ENCODE data around the gene JAM2. TPM values are rescaled to one million over a fixed set of nuclear protein-coding genes. Genes with fewer than 3 reads are reported as not detected.

The JAM2 gene
- total and polyA plus RNA-seq, 2 of the 4 experiments (the other 2 are of a cell fraction) = 0.72 to 2.1 TPM

DNA sequence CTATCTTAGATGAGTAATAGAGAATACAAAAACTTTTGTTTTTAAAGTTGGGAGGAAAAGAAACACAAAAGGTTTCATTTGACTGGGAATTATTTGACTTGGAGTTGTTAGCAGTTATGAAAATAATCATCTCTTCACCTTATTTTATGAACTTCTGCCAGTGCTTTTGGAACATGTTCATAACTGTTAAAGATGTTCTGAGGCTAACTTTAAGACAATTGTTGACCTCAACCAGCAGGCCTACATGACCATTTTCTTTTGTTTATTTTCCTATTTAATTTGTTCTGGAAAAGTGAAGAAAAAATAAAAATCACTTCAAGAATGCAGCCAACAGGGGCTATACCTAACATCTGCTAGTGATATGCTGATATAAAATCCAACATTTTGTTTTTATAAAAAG, 37.4 kb downstream of the JAM2 start:
- no peak overlapping the region for H3K4me3 ChIP-seq (ENCODE audit: insufficient read depth, low read depth, low read length)
- DNase-seq = no peak
- no peak for ATAC-seq (ENCODE audit: low read depth)
- H2AK5ac ChIP-seq (ENCODE audit: low read depth, low read length) = no peak overlapping the region
- no peak overlapping the region for H2AK9ac ChIP-seq (replicated peaks; ENCODE audit: low read depth, low read length, poor library complexity)
- no peak overlapping the region for H4K91ac ChIP-seq (ENCODE audit: insufficient read depth, low read depth, low read length)
- no peak overlapping the region for H2AFZ ChIP-seq (replicated peaks; ENCODE audit: low read length, poor library complexity)
- no peak overlapping the region for H3K4me2 ChIP-seq (ENCODE audit: low read depth, low read length)
- in situ Hi-C loops (cut with MboI; ENCODE audit: low sequenced_read_pairs) = no loop called here
- ChIA-PET POLR2A (ENCODE audit: unreplicated experiment) (no interaction called here), CTCF (no interaction called here)
- no peak overlapping the region for H2BK5ac ChIP-seq (ENCODE audit: low read depth, low read length, poor library complexity, severe bottlenecking)
- TF ChIP-seq SMC3 (IDR thresholded peaks at IDR 0.05; ENCODE audit: low read depth, low read length) (no peak), CHD1 (IDR thresholded peaks at IDR 0.05; ENCODE audit: low read depth, low read length) (no peak), BHLHE40 (IDR thresholded peaks at IDR 0.05; ENCODE audit: low read depth, low read length) (no peak)
- TF ChIP-seq, protein P1, sequence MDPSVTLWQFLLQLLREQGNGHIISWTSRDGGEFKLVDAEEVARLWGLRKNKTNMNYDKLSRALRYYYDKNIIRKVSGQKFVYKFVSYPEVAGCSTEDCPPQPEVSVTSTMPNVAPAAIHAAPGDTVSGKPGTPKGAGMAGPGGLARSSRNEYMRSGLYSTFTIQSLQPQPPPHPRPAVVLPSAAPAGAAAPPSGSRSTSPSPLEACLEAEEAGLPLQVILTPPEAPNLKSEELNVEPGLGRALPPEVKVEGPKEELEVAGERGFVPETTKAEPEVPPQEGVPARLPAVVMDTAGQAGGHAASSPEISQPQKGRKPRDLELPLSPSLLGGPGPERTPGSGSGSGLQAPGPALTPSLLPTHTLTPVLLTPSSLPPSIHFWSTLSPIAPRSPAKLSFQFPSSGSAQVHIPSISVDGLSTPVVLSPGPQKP (IDR thresholded peaks at IDR 0.05; ENCODE audit: borderline replicate concordance, low read depth, low read length) = no peak
- no peak overlapping the region for H3K14ac ChIP-seq (replicated peaks; ENCODE audit: low read depth, low read length)
- no peaks in the 10 kb centered on the region for H3K79me1 ChIP-seq (ENCODE audit: low read depth in 1 of 2, low read length in 2 of 2)
- H3K27me3 ChIP-seq (ENCODE audit: control insufficient read depth, insufficient read depth, low read length) = no peaks in the 10 kb centered on the region
- no peak overlapping the region for H3K56ac ChIP-seq (ENCODE audit: extremely low read depth, insufficient read depth, low read length)
- no peak overlapping the region for H3K27ac ChIP-seq (ENCODE audit: insufficient read depth, low read length)
- H3K23ac ChIP-seq (ENCODE audit: low read depth, low read length) = no peak overlapping the region
- no TSS peak for BruUV-seq (replicated peaks)
- no peaks in the 10 kb centered on the region for H3K36me3 ChIP-seq (ENCODE audit: control insufficient read depth, insufficient read depth, low read length)
- no peak overlapping the region for H2BK120ac ChIP-seq (ENCODE audit: low read depth, low read length)
- H3K4me1 ChIP-seq (ENCODE audit: control insufficient read depth, insufficient read depth, low read length) = no peaks in the 10 kb centered on the region
- H3K9me3 ChIP-seq (ENCODE audit: control insufficient read depth, insufficient read depth, low read length) = no peaks in the 10 kb centered on the region
- no peak overlapping the region for H3K9ac ChIP-seq (ENCODE audit: low read depth, low read length)
- no peak overlapping the region for H3K18ac ChIP-seq (ENCODE audit: low read depth, low read length)
- no peak overlapping the region for H4K5ac ChIP-seq (ENCODE audit: low read depth, low read length)
- H3K4ac ChIP-seq (ENCODE audit: low read depth, low read length) = no peak overlapping the region
- H4K8ac ChIP-seq (ENCODE audit: low read depth in 2 of 2, low read length in 2 of 2) = no peak overlapping the region
- no peaks in the 10 kb centered on the region for H4K20me1 ChIP-seq (ENCODE audit: insufficient read depth, low read length)
- dilution Hi-C loops (cut with HindIII; ENCODE audit: low sequenced_read_pairs, unreplicated experiment) = no loop called here
- intact Hi-C loops (cut with micrococcal nuclease) = no loop called here
- H3K9me1 ChIP-seq (ENCODE audit: insufficient read depth, low read length) = no peaks in the 10 kb centered on the region
- H2BK20ac ChIP-seq (ENCODE audit: low read depth, low read length) = no peak overlapping the region
- H2BK15ac ChIP-seq (ENCODE audit: low read depth, low read length) = no peak overlapping the region
